Endodermal cell (in vitro differentiated cells): ENCODE data around the gene SPAG5. TPM values are rescaled to one million over a fixed set of nuclear protein-coding genes. Genes with fewer than 3 reads are reported as not detected.

Experiments used
- DNase-seq: peaks from one replicate; pipeline ENCODE4 v3.0.0-alpha.2; 2017
- H3K27ac ChIP-seq: 2 replicates; pipeline ENCODE4 v1.5.1; 2013; ENCODE audit warnings: mild to moderate bottlenecking, low read depth, low read length, moderate library complexity
- H3K27me3 ChIP-seq: 2 replicates; pipeline ENCODE4 v1.6.1; 2013; ENCODE audit warnings: mild to moderate bottlenecking, low read length, moderate library complexity; ENCODE audit not compliant: insufficient read depth, control insufficient read depth, poor library complexity, severe bottlenecking
- H3K36me3 ChIP-seq: 2 replicates; pipeline ENCODE4 v1.7.0; 2013; ENCODE audit warnings: mild to moderate bottlenecking, low read length, moderate library complexity; ENCODE audit not compliant: control insufficient read depth, insufficient read depth
- H3K4me1 ChIP-seq: one replicate; pipeline ENCODE4 v1.7.0; 2013; ENCODE audit warnings: low read length; ENCODE audit not compliant: control insufficient read depth, insufficient read depth
- H3K4me3 ChIP-seq: 2 replicates; pipeline ENCODE4 v1.5.1; 2013; ENCODE audit warnings: mild to moderate bottlenecking, low read length, moderate library complexity
- H3K9ac ChIP-seq: 2 replicates; pipeline ENCODE4 v1.6.1; 2013; ENCODE audit warnings: mild to moderate bottlenecking, low read length, moderate library complexity; ENCODE audit not compliant: poor library complexity, severe bottlenecking; ENCODE audit errors: extremely low read depth
- H3K9me3 ChIP-seq: 2 replicates; pipeline ENCODE4 v1.6.1; 2013; ENCODE audit warnings: mild to moderate bottlenecking, low read length, moderate library complexity; ENCODE audit not compliant: control insufficient read depth
- H3K27ac Mint-ChIP-seq: 2 replicates; pipeline ENCODE4 v1.8.0; 2020; ENCODE audit warnings: mixed read lengths
- H3K27me3 Mint-ChIP-seq: 2 replicates; pipeline ENCODE4 v1.8.0; 2021; ENCODE audit warnings: mild to moderate bottlenecking, mixed read lengths; ENCODE audit not compliant: insufficient read depth
- H3K36me3 Mint-ChIP-seq: 2 replicates; pipeline ENCODE4 v1.8.0; 2020; ENCODE audit warnings: low read depth, mixed read lengths
- H3K4me1 Mint-ChIP-seq: 2 replicates; pipeline ENCODE4 v1.8.0; 2020; ENCODE audit warnings: mixed read lengths
- H3K4me3 Mint-ChIP-seq: 2 replicates; pipeline ENCODE4 v1.8.0; 2020; ENCODE audit warnings: mild to moderate bottlenecking, moderate library complexity, mixed read lengths
- H3K9me3 Mint-ChIP-seq: 2 replicates; pipeline ENCODE4 v1.8.0; 2020; ENCODE audit warnings: mild to moderate bottlenecking, mixed read lengths
- CTCF ChIP-seq: fragments of 200-600 bp; sonication (generic); conservative IDR thresholded peaks from 2 replicates; pipeline ENCODE4 v1.5.0; 2021; ENCODE audit warnings: antibody characterized with exemption, mild to moderate bottlenecking
- WGBS, 2 experiments: methylation state at CpG; one replicate each; pipeline versions ENCODE4 v1.1.5 to v1.1.7; 2013; ENCODE audit warnings: missing lambda C conversion rate in 2 of 2, mixed read lengths in 1 of 2; ENCODE audit not compliant: insufficient coverage in 1 of 2, insufficient read length in 1 of 2; 5-methylcytosine and 5-hydroxymethylcytosine counted together
- total RNA-seq, 2 donors: library from RNA; stranded (reverse); fragmentation: NEBNext Ultra II Directional in 1 of 2; extraction: Animal tissue kit (Norgen Biotek cat#: 25700) in 1 of 2; gene quantifications; 2 replicates in 1 of 2; 3 replicates in 1 of 2; pipeline ENCODE4 v1.2.1, GENCODE V29; 2021

SPAG5 gene
- total RNA-seq, 2 donors from 2014 or later: 84.8 to 132 TPM

GRCh38 chr17:28635506-28635905 lies 36.7 kb upstream of the SPAG5 start:
- H3K9me3 ChIP-seq: no peaks in the 10 kb centered on the region
- H3K9me3 Mint-ChIP-seq: no peaks in the 10 kb centered on the region
- H3K27me3 Mint-ChIP-seq: no peaks in the 10 kb centered on the region
- 97% methylated on average over 1 of the region's 1 CpG; no CpG with 5 or more reads in 1 of the 2 experiments for WGBS, 2 experiments
- no peaks in the 10 kb centered on the region for H3K27me3 ChIP-seq
- no peak overlapping the region for H3K27ac ChIP-seq
- H3K36me3 Mint-ChIP-seq: peaks cover 94% of the 10 kb centered on the region
- H3K36me3 ChIP-seq: peaks cover 97% of the 10 kb centered on the region
- no peak overlapping the region for H3K9ac ChIP-seq
- no peak overlapping the region for H3K4me3 ChIP-seq
- no peak overlapping the region for H3K27ac Mint-ChIP-seq
- no peak overlapping the region for H3K4me3 Mint-ChIP-seq
- H3K4me1 ChIP-seq: no peaks in the 10 kb centered on the region
- DNase-seq: no peak
- no peak for TF ChIP-seq CTCF
- H3K4me1 Mint-ChIP-seq: peaks cover 8% of the 10 kb centered on the region

GRCh38 chr17:28634206-28634865 lies 35.5 kb upstream of the SPAG5 start:
- H3K36me3 Mint-ChIP-seq: peaks cover 91% of the 10 kb centered on the region
- no peak for TF ChIP-seq CTCF
- no peaks in the 10 kb centered on the region for H3K9me3 ChIP-seq
- no peaks in the 10 kb centered on the region for H3K27me3 Mint-ChIP-seq
- H3K27me3 ChIP-seq: no peaks in the 10 kb centered on the region
- peaks cover 99% of the 10 kb centered on the region for H3K36me3 ChIP-seq
- no peak overlapping the region for H3K27ac ChIP-seq
- no peak overlapping the region for H3K4me3 Mint-ChIP-seq
- H3K4me1 ChIP-seq: no peaks in the 10 kb centered on the region
- H3K9ac ChIP-seq: no peak overlapping the region
- no peak for DNase-seq
- H3K9me3 Mint-ChIP-seq: no peaks in the 10 kb centered on the region
- H3K4me1 Mint-ChIP-seq: peaks cover 8% of the 10 kb centered on the region
- no peak overlapping the region for H3K4me3 ChIP-seq
- WGBS, 2 experiments: 95 to 98% methylated on average over 11 to 14 of the region's 14 CpGs
- H3K27ac Mint-ChIP-seq: no peak overlapping the region

GRCh38 chr17:28626818-28627217 lies 28.0 kb upstream of the SPAG5 start:
- TF ChIP-seq CTCF: no peak
- no peak overlapping the region for H3K27ac ChIP-seq

More at GRCh38 chr17:28626818-28627217, 28.0 kb upstream of the SPAG5 start:
- WGBS, 2 experiments: 93 to 97% methylated on average over 4 of the region's 4 CpGs
- Mint-ChIP-seq H3K9me3 (no peaks in the 10 kb centered on the region), H3K36me3 (peaks cover 75% of the 10 kb centered on the region), H3K27ac (no peak overlapping the region), H3K4me3 (no peak overlapping the region), H3K27me3 (peaks cover 37% of the 10 kb centered on the region), H3K4me1 (peaks cover 15% of the 10 kb centered on the region)
- peaks cover 47% of the 10 kb centered on the region for H3K27me3 ChIP-seq
- no peaks in the 10 kb centered on the region for H3K9me3 ChIP-seq
- no peak overlapping the region for H3K9ac ChIP-seq
- no peak overlapping the region for H3K4me3 ChIP-seq
- peaks cover 79% of the 10 kb centered on the region for H3K36me3 ChIP-seq
- DNase-seq: no peak
- H3K4me1 ChIP-seq: no peaks in the 10 kb centered on the region
